Epidermal melanocyte (primary cell): Measurements from ENCODE around the gene SEMA5A.

Experiments
- DNase-seq: peaks from one replicate; pipeline ENCODE4 v3.0.0; 2011; ENCODE audit warnings: low spot score; ENCODE audit not compliant: insufficient read length

The SEMA5A gene

DNA sequence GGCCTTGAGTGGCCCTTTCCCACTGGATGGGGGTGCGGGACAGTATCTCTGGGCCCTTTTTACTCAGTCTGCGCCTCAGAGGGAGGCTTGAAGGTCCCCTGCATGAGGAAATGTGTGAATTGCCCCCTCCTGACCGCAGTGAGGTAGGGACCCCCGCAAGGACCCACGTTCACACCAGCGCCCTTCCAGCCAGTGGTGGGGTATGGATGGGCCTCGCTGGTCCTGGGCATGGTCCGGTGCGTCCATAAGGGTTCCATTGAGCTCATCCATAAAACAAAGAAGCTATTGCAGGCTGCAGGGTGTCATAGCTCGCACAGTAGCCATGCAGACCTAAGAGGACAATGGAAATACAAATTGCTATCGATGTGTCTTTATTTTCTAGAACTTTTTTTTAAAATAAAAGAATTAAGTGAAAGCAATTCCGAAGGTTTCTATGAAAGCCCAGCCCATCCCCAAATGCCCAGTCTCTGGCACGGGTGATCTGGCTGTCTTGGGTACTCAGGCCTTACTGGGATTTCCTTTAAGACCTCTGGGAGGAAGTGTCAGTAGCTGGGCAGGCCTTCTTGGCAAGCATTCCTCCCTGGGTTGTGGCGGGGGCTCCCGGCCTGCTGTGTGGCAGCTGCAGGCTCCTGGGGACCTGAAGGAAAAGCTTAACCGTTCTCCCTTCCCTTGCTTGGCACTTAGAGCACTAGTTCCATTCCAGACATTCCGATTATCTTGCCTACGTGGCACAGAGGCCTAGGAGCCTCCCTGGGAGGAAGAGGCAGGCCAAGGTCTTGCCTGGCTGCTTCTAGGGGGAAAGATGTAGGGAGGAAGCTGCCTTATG, 1.5 kb upstream of the SEMA5A start:
- no peak for DNase-seq

DNA sequence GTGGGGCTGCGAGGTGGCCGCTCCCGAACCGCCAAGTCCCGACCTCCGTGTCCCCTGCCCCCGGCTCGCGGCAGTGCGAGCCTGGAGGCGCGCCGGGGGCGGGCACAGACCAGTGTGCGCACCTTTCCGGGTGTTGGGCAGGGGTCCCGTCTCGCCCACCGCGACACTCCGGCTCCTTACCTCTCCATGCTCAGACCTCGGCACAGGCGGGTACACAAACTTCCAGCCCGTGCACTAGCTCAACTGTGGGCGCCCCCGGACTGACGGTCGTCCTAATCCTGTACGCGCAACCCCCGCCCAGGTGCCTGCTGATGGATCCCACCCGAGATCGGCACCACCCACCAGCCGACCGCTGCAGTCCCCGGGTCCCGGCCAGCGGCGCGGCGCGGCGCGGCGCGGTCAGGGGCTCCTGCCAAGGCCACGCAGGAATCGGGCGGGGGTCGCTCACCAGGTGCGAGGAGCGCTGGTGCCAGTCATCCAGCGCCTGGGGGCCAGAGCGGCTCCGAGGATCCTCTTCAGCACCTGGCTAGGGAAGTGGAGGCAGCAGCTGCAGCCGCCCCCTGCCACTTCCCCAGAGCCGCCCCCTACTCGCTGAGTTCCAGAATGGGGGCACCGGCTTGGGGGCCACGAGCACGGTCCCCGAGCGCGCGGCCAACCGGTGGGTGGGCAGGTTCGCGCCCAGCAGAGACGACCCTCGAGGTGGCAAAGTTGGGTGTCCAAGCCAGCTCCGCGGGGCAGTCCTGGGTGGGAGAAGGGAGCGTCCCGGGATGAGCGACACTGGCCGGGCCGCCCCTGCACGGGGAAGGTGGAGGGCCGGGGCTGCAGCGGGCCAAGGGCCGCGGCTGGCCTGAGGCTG, 511 bp downstream of the SEMA5A start:
- no peak for DNase-seq

DNA sequence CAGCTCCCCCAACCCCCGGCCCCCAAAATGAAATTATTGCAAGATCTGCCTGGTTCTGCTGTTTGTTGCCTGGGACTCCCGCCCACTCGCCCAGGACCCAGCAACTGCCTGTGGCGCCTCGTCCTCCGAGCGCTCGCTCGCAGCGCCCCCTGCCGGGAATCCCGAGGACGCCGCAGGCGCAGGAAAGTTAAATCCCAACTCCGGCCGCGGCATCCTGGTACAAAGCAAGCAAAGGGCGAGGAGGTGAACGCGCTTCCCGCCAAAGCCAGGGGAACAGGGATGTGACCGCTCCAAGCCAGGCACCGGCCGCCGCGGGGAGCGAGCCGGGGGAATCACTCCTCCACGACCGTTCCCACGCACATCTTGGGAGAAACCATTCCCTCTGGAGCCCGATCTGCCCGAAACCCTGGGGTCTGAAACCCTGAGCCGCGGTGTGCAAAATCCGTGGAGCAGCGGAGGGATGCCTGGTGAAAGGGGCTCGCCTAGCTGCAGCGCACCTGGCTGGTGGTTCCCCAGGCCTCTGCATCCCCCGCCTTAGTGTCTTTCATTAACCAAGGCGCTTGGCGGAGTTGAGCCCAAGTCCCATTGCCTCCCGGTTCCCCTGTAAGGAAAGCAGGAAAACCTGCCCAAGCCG, 1.3 kb downstream of the SEMA5A start:
- no peak for DNase-seq

DNA sequence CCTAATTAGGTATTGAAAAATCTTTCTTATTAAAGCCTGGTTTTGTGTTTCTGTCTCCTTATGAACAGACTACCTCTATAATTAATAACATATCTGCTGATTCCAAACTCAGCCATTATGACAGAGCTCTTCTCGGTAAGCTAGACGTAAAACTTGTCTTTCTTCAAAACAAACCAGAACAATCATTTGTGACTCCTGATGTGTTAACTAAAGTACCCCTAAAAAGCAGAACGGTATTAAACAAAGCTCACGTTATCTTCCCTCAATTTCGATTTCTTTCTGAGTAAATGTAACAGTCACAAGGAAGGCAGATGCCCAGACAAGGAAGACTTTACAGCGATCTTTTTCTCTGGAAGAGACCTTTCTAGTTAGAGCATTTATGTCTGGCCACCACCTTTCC, 1.8 kb downstream of the SEMA5A start:
- DNase-seq, result no peak

DNA sequence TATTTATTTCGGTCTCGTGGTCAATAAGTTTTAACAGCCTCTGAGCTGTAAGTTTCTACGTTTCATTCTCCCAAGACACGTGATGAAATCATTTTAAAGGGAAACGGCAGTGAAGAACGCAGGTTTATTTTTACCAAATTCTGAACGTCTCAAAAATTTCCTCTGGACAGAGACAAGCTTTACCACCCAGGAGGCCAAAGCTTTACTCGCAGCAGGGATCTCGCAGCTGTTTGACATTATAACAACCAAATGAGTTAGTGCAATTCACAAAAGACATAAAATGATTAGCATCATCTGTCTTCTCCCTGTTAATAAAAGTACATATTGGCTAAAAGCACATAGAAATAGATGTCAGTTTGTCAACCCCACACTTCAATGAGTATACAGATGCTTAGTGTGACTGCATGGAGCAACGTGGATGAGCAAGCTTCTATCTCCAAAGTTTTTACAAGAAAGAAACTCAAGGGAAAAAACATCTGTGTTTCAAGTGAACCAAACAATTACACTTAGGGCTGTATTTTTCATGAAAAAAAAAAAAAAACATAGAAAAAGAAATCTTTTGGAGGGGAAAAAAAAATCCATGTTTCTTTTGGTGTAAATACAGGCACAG, 2.5 kb downstream of the SEMA5A start:
- no peak for DNase-seq

GRCh38 chr5:9540791-9541190, 5.1 kb downstream of the SEMA5A start:
- DNase-seq, result no peak

DNA sequence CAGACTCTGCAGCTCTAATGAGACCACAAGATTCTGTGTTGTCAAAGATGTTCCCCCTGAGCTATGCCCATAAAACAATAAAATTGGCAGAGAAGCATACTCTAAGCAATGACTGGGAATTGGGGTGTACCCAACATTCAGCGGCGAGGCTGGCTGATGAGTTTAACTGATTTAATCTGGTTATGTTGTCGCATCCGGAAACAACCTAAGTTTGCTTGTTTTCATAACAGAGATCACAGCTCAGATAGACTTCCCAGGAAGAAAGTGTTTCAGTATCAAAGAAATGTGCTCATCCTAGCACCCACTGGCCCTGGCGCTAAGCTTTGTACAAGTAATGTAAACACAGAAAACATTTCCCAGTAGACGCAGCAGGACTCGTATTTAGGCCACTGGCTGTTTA, 7.4 kb downstream of the SEMA5A start:
- no peak for DNase-seq

- DNase-seq, result no peak
Observed at GRCh38 chr5:9537223-9538141, 8.4 kb downstream of the SEMA5A start.

GRCh38 chr5:9536717-9537116, 9.2 kb downstream of the SEMA5A start:
- no peak for DNase-seq

DNA sequence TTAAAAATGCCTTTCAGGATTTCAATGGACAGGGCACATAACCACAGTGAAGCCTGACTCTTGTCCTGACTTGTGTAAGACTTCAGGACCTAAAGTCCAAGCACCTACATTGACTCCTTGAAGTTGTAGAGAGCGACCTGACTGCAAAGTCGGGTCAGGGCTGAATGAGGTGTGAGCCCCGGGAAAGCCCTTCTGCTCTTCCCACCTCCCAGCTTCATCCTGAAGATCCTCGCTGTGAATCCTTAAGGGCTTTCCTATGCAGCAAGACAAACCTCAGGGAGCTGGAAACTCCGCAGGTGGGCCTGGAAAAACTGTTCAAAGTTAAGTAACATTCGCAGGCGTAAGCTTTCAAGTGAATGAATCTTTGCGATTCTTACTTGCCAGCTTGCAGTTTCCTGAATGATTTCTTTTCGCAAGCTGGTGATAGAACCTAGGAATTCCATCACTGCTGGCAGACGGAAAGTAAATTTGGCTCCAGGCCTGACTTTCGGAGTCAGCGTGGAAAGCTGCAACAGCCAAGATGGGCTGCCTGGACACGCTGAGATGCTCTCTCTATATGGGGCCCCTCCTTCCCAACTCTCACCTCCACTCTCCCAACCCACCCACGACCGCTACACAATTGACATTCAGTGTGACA, 10.9 kb downstream of the SEMA5A start:
- DNase-seq, result no peak

GRCh38 chr5:9533562-9534364, 12.1 kb downstream of the SEMA5A start:
- DNase-seq, result no peak

DNA sequence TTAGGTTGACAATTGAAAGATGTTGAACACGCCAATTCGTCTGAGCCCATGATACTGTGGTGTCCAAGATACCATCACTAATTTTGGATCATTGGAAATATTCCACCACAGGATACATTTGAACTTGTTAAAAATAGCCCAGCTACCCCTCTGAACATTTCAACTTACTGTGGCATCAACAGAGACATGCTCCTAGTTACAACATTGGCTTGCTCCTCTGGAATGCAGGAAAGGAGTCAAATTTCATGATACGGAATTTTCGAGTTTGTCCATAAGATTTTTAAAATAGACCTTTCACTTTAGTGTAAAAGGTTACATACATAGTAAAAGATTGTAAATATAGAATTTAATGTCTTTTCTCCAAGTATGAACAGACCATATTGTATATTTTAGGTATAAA, 12.8 kb downstream of the SEMA5A start:
- no peak for DNase-seq

DNA sequence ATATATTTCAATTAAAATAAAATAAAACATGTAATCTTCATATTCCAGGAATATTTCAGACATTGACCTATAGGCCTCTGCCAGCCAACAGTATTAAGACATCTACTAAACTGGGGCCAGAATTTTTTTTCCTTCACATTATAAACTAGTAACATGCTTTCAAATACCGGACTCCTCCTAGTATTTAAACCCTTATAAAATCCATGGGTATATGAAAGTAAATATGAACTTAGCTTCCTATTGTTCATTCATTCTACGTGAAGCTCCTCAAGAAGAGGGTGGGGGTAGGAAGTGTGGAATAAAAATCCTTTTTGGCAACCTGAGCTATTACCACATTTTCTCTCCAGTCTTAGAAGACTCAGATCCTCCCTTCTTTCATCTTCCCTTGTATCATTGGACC, 16.4 kb downstream of the SEMA5A start:
- no peak for DNase-seq

DNA sequence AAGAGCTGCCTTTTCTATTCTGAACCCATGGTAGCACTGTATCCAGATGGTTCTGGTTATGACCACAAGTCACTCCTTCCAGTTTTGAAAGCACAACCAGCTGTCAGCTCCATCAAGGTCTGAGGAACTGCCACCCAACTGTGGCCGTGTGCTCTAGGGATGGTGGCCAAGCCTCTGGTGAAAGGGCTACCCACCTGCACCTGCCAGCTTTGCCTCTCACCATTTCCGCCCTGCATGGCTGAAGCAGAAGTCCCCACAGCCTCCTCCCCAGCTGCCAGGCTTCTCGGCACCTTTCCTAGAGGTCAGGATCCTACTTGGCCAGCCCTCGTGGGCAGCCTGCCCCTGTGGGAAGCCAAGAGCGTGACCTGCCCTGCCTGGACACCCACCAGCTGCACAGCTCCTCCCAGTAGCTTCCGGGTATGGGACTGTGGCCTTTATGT, 16.8 kb downstream of the SEMA5A start:
- DNase-seq, result no peak

GRCh38 chr5:9524941-9525340, 20.9 kb downstream of the SEMA5A start:
- DNase-seq, result no peak

- DNase-seq, result no peak
Observed at GRCh38 chr5:9523090-9523823, 22.6 kb downstream of the SEMA5A start.

DNA sequence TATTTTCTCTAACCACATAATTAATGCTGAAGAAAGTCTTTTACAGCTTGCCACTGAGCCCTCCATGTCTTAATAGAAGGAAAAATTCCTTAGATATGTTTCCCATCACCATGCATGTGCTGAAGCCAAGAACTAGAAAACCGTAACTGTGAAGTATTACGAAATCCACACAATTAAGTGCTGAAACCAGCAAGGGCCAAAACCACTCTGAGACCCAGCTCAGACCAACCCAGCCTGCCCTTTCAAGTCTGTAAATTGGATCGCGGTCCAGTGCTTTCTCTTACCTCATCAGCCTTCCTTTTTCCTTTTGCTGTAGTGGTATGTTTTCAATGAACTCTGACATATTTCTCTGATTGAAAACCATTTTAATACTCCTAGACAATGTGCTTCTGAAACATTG, 26.3 kb downstream of the SEMA5A start:
- no peak for DNase-seq

- no peak for DNase-seq
Observed at GRCh38 chr5:9516591-9516990, 29.3 kb downstream of the SEMA5A start.

- no peak for DNase-seq
Observed at GRCh38 chr5:9515436-9515835, 30.4 kb downstream of the SEMA5A start.
